AG08396 (cell line): ENCODE data around the gene HOXD9.

Experiments used
- DNase-seq: peaks from one replicate; pipeline ENCODE4 v3.0.0; 2012; ENCODE audit warnings: low spot score, mixed read lengths

Gene HOXD9

GRCh38 chr2:176138923-176139660 lies 16.6 kb downstream of the HOXD9 start:
- DNase-seq: no peak

GRCh38 chr2:176139661-176140512 lies 17.4 kb downstream of the HOXD9 start:
- DNase-seq: no peak

DNA sequence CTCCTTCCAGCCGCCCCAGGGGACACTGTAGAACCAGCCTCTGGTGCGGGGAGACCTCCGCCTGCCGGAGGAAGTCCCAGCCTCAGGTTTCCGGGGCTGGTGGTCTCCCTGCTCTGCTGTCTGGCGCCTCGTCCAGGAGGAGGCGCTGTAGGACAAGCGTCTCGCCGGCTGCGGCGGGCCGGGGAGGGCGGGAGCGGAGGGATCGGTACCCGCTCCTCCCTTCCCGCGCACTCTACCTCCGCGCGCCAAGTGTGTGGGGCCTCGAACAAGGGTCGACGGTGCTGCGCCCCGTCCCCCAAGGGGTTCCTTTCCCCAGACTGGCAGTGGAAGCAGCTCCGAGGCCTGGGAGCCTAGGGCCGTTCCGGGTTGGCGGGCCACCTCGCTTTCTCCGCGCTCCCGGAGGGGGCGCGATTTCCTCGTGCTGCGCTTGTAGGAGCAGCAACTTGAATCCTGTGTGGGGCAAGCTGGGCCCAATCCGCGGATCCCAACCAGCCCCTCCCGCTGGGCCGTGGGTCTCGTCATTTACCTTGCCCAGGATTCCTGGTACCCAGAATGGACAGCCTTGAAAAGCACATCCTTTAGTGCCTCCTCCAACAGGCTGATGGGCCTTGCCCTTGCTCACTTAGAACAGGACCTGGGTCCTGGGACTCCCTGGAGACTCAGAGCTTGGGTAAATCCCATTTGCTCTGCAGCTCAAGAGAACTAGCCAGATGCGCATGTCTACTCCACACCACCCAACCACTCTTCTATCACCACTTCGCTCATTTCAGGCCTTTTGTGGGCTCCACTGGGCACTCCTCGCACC lies 18.2 kb downstream of the HOXD9 start:
- DNase-seq: peak; percentile 94

- DNase-seq: no peak
These were observed 19.8 kb downstream of the HOXD9 start for GRCh38 chr2:176142281-176142680.

GRCh38 chr2:176145085-176145969 lies 22.8 kb downstream of the HOXD9 start:
- DNase-seq: no peak

DNA sequence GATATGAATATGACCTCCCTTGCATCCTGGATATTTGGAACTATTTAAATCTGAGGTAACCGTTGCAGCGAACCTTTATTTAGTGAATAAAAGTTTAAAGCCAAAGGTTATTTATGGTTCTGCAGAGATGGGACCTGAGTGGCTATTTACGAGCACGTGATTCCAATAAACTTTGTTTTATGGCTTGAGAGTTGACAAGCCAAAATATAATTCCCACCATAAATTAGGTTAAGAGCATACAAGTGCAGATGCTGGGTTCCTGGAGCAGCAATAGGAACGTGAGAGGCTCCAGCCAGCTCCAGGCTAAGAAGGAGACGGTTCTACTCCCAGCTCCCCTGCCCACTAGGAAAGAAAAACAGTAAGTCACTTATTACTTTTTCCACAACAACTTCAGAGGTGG lies 23.6 kb downstream of the HOXD9 start:
- DNase-seq: no peak

DNA sequence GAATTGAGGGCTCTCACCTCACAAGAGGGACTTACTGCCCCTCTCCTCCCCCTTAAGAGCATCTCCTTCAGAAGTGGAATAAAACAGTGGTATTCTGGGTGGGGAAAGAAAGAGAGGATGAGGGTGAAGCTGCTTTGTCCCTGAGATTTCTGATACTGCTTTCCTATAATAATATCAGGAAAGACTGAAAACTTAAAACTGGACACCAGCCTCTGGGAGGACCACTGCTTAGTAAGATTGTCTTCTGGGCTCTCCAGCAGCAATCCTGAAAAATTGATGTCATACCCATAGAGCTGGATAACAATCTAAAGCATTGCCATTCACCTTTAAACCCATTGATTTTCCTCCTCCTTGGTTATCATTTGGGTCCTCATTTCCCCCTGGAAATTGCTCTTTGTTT lies 24.1 kb downstream of the HOXD9 start:
- DNase-seq: no peak

DNA sequence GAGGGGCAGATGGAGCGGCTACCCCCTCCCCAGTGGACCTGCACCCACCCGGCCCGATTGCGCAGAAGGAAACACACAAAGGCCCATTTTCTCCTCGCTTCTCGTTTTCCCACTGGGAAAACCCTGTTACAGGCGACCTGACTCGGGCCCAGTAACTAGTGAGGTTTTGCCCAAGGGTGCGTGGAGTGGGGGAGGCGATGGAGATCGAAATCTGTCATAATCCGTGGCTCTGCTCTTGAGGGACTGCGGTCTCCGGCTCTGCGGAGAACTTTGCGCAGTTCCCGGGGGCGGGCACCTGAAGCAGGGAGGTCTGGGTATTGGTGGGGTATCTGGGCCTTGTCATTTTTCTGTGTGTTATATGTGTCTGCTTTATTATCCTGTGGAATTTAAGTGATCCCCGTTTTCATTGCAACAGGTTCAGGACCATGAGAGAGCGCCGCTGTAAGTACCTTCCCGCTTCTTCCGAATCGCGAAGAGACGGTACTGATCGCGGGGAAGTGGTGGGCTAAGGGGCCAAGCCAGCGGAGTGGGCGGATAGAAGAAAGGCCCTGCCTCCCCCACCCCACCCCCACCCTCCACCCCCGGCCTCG lies 24.8 kb downstream of the HOXD9 start:
- no peak for DNase-seq

- no peak for DNase-seq
These were observed 25.4 kb downstream of the HOXD9 start for GRCh38 chr2:176147800-176148496.

DNA sequence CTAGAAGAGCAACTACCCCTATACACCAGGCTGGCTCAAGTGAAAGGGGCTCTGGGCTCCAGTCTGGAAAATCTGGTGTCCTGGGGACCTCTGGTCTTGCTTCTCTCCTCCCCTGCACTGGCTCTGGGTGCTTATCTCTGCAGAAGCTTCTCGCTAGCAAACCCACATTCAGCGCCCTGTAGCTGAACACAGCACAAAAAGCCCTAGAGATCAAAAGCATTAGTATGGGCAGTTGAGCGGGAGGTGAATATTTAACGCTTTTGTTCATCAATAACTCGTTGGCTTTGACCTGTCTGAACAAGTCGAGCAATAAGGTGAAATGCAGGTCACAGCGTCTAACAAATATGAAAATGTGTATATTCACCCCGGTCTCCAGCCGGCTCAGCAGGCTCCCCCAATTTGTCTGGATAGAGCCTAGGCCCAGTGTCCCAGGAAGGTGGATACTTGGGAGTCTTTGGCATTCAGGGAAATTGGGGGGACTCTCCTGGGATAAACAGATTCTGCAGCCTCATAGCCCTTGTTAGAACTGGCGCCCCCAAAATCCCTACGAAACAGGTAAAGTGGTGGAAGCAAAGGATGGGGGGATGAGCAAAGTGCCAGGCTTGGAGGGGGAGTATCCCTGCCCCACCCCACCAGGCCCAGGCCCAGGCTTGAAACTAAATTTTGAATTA lies 26.4 kb downstream of the HOXD9 start:
- no peak for DNase-seq

- DNase-seq: no peak
These were observed 27.0 kb downstream of the HOXD9 start for GRCh38 chr2:176149481-176149938.

GRCh38 chr2:176149939-176150583 lies 27.5 kb downstream of the HOXD9 start:
- no peak for DNase-seq

- DNase-seq: no peak
These were observed 28.3 kb downstream of the HOXD9 start for GRCh38 chr2:176150584-176151441.

DNA sequence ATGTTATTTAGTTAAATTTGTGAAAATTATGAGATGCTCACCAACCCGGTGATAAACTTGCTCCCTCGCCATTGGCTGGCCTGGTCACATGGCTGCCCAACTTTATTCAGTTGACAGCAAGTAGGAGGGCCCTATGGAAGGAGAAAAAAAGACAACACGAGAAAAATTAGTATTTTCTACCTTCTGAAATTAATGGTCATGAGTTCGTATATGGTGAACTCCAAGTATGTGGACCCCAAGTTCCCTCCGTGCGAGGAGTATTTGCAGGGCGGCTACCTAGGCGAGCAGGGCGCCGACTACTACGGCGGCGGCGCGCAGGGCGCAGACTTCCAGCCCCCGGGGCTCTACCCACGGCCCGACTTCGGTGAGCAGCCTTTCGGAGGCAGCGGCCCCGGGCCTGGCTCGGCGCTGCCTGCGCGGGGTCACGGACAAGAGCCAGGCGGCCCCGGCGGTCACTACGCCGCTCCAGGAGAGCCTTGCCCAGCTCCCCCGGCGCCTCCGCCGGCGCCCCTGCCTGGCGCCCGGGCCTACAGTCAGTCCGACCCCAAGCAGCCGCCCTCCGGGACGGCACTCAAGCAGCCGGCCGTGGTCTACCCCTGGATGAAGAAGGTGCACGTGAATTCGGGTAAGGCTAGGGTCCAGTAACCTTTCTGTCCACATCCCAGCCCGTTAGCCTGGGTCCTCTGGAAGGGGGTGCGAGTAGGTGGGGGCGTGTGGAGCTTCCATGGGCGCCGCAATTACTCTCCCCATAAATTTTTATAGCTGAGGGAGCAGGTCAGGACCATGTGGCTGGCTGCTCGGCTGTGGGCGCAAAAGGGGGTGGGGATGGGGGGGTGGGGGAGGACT lies 29.1 kb downstream of the HOXD9 start, which contains the start of gene HOXD4:
Gene HOXD4, plus strand, starts transcription at position 109 of the 846 bp plus-strand sequence. Its CDS starts 84 bp downstream, at position 193.
- DNase-seq: no peak

- no peak for DNase-seq
These were observed 30.0 kb downstream of the HOXD9 start for GRCh38 chr2:176152350-176153181.

- DNase-seq: no peak
These were observed 32.2 kb downstream of the HOXD9 start for GRCh38 chr2:176154576-176155252.
